ENCODE measurements around the gene SLC9A9.

GRCh38 chr3:143529798-143530197, 318.5 kb downstream of the SLC9A9 start:
- TF ChIP-seq, protein P1, sequence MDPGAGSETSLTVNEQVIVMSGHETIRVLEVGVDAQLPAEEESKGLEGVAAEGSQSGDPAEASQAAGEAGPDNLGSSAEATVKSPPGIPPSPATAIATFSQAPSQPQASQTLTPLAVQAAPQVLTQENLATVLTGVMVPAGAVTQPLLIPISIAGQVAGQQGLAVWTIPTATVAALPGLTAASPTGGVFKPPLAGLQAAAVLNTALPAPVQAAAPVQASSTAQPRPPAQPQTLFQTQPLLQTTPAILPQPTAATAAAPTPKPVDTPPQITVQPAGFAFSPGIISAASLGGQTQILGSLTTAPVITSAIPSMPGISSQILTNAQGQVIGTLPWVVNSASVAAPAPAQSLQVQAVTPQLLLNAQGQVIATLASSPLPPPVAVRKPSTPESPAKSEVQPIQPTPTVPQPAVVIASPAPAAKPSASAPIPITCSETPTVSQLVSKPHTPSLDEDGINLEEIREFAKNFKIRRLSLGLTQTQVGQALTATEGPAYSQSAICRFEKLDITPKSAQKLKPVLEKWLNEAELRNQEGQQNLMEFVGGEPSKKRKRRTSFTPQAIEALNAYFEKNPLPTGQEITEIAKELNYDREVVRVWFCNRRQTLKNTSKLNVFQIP (CRISPR knock-in tag; IDR thresholded peaks at IDR 0.05; ENCODE audit: borderline replicate concordance, low read depth): no peak
- TF ChIP-seq CREB5 (CRISPR knock-in tag; IDR thresholded peaks at IDR 0.05; ENCODE audit: low read depth): no peak
- TF ChIP-seq PATZ1 (CRISPR knock-in tag; IDR thresholded peaks at IDR 0.05; ENCODE audit: borderline replicate concordance): no peak
- TF ChIP-seq ARNTL (CRISPR knock-in tag; IDR thresholded peaks at IDR 0.05; ENCODE audit: borderline replicate concordance, low read depth): no peak
- TF ChIP-seq ZFP30 (CRISPR knock-in tag; IDR thresholded peaks at IDR 0.05): no peak
- TF ChIP-seq TSHZ2 (CRISPR knock-in tag; IDR thresholded peaks at IDR 0.05): no peak
